DMS 273 treated with DMSO at 0.1 percent for 48 hours (cell line): ENCODE data around the gene ISG20.

Experiments
- DNase-seq: peaks from one replicate; lab custom pipeline; 2025; lab: John Stamatoyannopoulos, UW

Gene ISG20

DNA sequence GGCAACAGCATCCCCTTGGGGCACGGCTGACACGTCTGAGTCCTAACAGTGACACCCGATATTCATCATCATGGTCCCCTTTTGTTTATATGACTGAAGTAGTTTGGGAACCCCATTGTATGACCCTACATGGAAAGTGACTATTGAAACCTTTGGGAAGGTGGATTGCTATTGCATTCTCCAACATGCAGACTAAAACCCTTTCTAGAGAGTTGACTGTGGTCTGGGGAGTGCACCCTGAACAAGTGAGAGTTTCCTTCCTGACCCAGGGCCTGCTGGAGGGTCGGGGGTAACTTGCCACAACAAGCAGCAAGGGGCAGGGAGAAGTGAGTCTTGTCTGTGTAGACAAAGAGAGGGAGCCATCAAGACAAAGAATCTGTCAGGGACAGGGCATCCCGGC, 54.4 kb downstream of the ISG20 start:
- no peak for DNase-seq

GRCh38 chr15:88695101-88695500, 56.3 kb downstream of the ISG20 start:
- DNase-seq = no peak

DNA sequence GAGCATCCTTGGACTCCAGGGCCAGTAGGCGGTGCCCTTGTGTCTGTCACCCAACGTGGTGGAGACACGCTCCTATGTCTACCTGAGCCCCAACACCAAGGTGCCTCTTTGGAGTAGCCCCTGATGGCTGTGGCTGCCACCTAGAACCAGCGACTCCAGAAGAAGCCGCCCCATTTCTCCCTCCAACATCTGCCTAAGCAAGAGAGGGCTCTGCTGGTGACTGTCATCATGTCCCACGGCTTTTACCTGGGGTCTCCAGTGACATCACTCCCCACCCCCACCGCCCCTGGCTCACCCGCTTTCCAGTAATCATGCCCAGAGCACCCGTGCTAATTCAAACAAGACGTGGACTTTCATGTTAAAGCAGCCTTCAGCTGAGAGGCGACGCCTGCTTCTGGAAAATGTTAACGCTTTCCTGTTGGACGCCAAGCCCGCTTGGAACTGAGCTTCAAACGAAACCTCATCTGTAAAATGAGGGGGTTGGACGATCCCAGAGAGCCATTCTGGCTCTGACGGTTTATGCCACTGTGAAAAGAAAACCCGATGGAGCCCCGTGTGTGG, 57.0 kb downstream of the ISG20 start:
- DNase-seq = no peak

GRCh38 chr15:88696254-88696653, 57.4 kb downstream of the ISG20 start:
- DNase-seq = no peak

- no peak for DNase-seq
These were observed 58.5 kb downstream of the ISG20 start for GRCh38 chr15:88697276-88697675.

GRCh38 chr15:88699861-88700260, 61.0 kb downstream of the ISG20 start:
- DNase-seq = no peak

DNA sequence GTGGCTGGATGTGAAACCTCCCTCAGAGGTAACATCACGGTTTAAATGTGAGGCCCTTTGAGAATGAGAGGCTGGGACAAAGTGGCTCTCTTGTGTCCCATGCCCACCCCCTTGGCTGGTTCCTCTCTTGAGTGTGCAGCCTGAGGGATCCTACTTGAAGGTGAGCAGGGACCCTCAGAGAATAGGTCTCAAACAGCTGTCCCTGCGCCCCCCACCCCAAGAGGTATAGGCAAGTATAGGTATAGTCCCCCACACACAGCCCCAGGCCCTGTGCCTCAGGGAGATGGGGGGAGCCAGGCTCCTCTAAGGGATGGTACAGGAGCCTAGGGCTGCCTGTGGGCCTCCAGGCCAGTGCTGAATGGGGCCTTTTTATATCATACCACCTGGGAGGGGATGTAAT, 61.9 kb downstream of the ISG20 start:
- no peak for DNase-seq

GRCh38 chr15:88701561-88702095, 62.8 kb downstream of the ISG20 start:
- no peak for DNase-seq

DNA sequence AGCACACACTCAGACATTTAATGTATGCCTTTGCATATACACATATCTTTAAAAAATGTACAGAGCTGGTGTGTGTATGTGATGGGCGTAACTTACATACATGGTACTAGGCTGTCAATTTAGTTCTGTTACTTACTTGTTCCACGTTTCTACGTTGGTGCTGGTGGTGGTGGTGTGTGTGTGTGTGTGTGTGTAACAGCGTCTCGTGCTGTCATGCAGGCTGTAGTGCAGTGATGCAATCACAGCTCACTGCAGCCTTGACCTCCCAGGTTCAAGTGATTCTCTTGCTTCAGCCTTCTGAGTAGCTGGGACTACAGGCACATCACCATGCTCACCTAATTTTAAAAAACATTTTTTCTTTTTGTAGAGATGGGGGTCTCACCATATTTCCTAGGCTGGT, 64.2 kb downstream of the ISG20 start:
- no peak for DNase-seq

DNA sequence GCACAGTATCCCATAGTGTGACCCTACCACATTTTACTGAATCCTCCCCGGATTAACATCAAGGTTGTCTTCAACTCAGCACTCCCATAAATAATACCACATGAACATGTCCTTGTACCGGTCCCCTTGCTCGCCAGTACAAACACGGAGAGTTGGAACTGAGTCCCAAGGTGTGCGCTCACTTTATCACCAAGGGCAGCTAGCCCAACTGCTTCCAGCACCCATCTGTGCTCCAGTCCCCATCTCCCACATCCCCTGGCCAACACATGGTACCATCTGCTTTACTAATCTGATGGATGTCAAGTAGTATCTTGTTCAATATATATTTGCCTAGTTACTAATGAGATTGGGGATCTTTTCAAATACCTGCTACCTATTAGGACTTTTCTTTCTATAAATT, 64.7 kb downstream of the ISG20 start:
- no peak for DNase-seq

- DNase-seq = peak; percentile 17
These were observed 66.3 kb downstream of the ISG20 start for GRCh38 chr15:88704791-88705768.

DNA sequence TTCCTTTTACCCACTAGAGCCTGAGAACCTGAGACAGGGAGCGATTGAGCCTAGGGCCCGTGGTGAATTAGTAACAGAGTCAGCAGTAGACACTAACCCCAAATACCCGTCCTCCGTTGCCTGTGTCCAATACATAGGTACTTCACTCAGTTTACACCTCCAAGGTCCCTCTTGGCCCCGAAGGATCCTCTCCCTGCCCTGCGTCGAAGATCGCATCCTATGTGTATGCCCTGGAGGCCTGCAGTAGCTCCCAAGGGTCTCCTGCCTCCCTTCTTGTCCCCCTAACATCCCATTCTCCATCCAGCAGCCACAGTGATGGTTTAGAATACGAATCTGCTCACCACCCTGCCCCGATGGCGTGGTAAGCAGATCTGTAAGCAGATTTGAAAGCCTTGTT, 67.0 kb downstream of the ISG20 start:
- no peak for DNase-seq
